K562 (cell line): ENCODE results near the gene KRTAP4-5. TPM values are rescaled to one million over a fixed set of nuclear protein-coding genes. Genes with fewer than 3 reads are reported as not detected.

Experiments
- ATAC-seq: fragments of 200-7000 bp; cut with Tn5 transposase; 3 replicates; pipeline ENCODE4 v1.9.1; 2020; ENCODE audit warnings: moderate library complexity
- BruUV-seq: library from RNA; stranded (reverse); fragments of 400-500 nt; replicated peaks from 2 replicates; lab custom pipeline; 2021; lab: Mats Ljungman, UMichigan
- CTCF ChIA-PET: fragments of 300-600 bp; formaldehyde crosslinking; extraction: SDS; loops from one replicate; lab custom pipeline; 2021; ENCODE audit warnings: low intra/inter-chr PET ratio; lab: Yijun Ruan, JAX
- POLR2A ChIA-PET: fragments of 300-600, 350-650 bp; sonication (Branson Sonifier 250); formaldehyde crosslinking; extraction: SDS; loops from one replicate; lab custom pipeline; 2021; ENCODE audit warnings: antibody characterized with exemption, inconsistent platforms; lab: Yijun Ruan, JAX
- DNase-seq, 4 experiments: peaks; one replicate each; pipeline versions ENCODE4 v3.0.0 to v3.0.0-alpha.2; 2011 to 2018; ENCODE audit warnings: low spot score in 3 of 4, mixed read lengths in 3 of 4; ENCODE audit errors: extremely low read depth in 1 of 4
- FAIRE-seq: peaks from 2 replicates; lab custom pipeline; 2011; peaks lifted over from hg19 to GRCh38; lab: Jason Lieb, UNC
- H2AFZ ChIP-seq: 2 replicates; pipeline ENCODE4 v1.6.0; 2011; ENCODE audit warnings: low read depth, low read length, control low read depth, inconsistent platforms
- H3K27ac ChIP-seq: fragments of 200-600 bp; 3 replicates; pipeline ENCODE4 v1.8.0; 2011; ENCODE audit warnings: low read depth, mild to moderate bottlenecking, control low read depth, inconsistent platforms, low read length, moderate library complexity, mixed read lengths; ENCODE audit errors: extremely low read depth
- H3K27me3 ChIP-seq, 2 experiments: fragments of 300-600 bp in 1 of 2; 2 replicates in 1 of 2; 3 replicates in 1 of 2; pipeline versions ENCODE4 v1.6.0 to v1.8.0; 2011; ENCODE audit warnings: inconsistent platforms in 2 of 2, low read length in 2 of 2, mild to moderate bottlenecking in 1 of 2, mixed read lengths in 1 of 2, moderate library complexity in 1 of 2; ENCODE audit not compliant: control insufficient read depth in 2 of 2, insufficient read depth in 2 of 2
- H3K36me3 ChIP-seq: fragments of 300-600 bp; 3 replicates; pipeline ENCODE4 v1.8.0; 2011; ENCODE audit warnings: mild to moderate bottlenecking, low read length, inconsistent platforms; ENCODE audit not compliant: control insufficient read depth, insufficient read depth
- H3K4me1 ChIP-seq, 2 experiments: fragments of 200-600 bp in 1 of 2; replicated peaks in 1 of 2; 2 replicates in 1 of 2; 3 replicates in 1 of 2; pipeline versions ENCODE4 v1.5.1 to v1.8.0; 2011; ENCODE audit warnings: inconsistent platforms in 2 of 2, low read length in 2 of 2, mild to moderate bottlenecking in 1 of 2, mixed read lengths in 1 of 2, moderate library complexity in 1 of 2; ENCODE audit not compliant: control insufficient read depth in 2 of 2, insufficient read depth in 2 of 2
- H3K4me2 ChIP-seq: 2 replicates; pipeline ENCODE4 v1.6.1; 2011; ENCODE audit warnings: low read length, control low read depth, inconsistent platforms, mixed read lengths; ENCODE audit not compliant: insufficient read depth
- H3K4me3 ChIP-seq: fragments of 200-600 bp; sonication (generic), shearing (Covaris generic); 2 replicates; pipeline ENCODE4 v1.5.1; 2016; ENCODE audit warnings: control low read depth, inconsistent platforms
- H3K79me2 ChIP-seq: fragments of 200-600 bp; 3 replicates; pipeline ENCODE4 v1.8.0; 2011; ENCODE audit warnings: low read length, inconsistent platforms; ENCODE audit not compliant: control insufficient read depth, insufficient read depth
- H3K9ac ChIP-seq, 2 experiments: 2 replicates each; pipeline versions ENCODE4 v1.6.0 to v1.6.1; 2011; ENCODE audit warnings: low read depth in 2 of 2, low read length in 2 of 2, control low read depth in 1 of 2, inconsistent platforms in 1 of 2, mild to moderate bottlenecking in 1 of 2, mixed read lengths in 1 of 2; ENCODE audit not compliant: insufficient read depth in 1 of 2
- H3K9me1 ChIP-seq: one replicate; pipeline ENCODE4 v1.6.0; 2011; ENCODE audit warnings: inconsistent platforms, mild to moderate bottlenecking, low read length, moderate library complexity; ENCODE audit not compliant: control insufficient read depth, insufficient read depth
- H3K9me3 ChIP-seq: replicated peaks from 2 replicates; pipeline ENCODE4 v1.5.1; 2011; ENCODE audit warnings: low read depth, low read length, inconsistent platforms; ENCODE audit not compliant: control insufficient read depth, insufficient read depth
- H4K20me1 ChIP-seq: replicated peaks from 2 replicates; pipeline ENCODE4 v1.6.1; 2011; ENCODE audit warnings: low read length, inconsistent platforms, mixed read lengths; ENCODE audit not compliant: control insufficient read depth, insufficient read depth
- CBX8 ChIP-seq: fragments of 200-600 bp; sonication (generic); IDR thresholded peaks from 2 replicates; pipeline ENCODE4 v1.6.1; 2012; ENCODE audit warnings: borderline replicate concordance, mixed run types, low read depth, mild to moderate bottlenecking, moderate library complexity, mixed read lengths, low read length, control low read depth, inconsistent platforms; ENCODE audit not compliant: poor library complexity, severe bottlenecking; ENCODE audit errors: extremely low read depth
- CHD2 ChIP-seq: IDR thresholded peaks from 2 replicates; pipeline ENCODE4 v1.6.1; 2011; ENCODE audit warnings: low read depth, low read length
- FOXJ2 ChIP-seq: fragments of 200-800 bp; sonication (Bioruptor generic); IDR thresholded peaks from 2 replicates; pipeline ENCODE4 v1.6.1; 2016; ENCODE audit warnings: missing genetic modification characterization, missing compliant biosample characterization
- JUNB ChIP-seq: fragments of 450-650 bp; formaldehyde crosslinking; conservative IDR thresholded peaks from 2 replicates; pipeline ENCODE4 v1.4.0; 2020; ENCODE audit warnings: mild to moderate bottlenecking
- KAT7 ChIP-seq: sonication (generic); formaldehyde crosslinking; IDR thresholded peaks from 2 replicates; pipeline ENCODE4 v1.8.0; 2022; ENCODE audit warnings: missing genetic modification reagents, mild to moderate bottlenecking, borderline replicate concordance
- MCM5 ChIP-seq: fragments of 450-650 bp; IDR thresholded peaks from 2 replicates; pipeline ENCODE4 v1.6.1; 2016; ENCODE audit warnings: low read depth
- MECOM ChIP-seq: fragments of 250-450 bp; sonication (Bioruptor Pico); IDR thresholded peaks from 2 replicates; pipeline ENCODE4 v1.8.0; 2022; ENCODE audit warnings: inconsistent platforms
- MYBL2 ChIP-seq, 2 experiments: fragments of 450-650 bp in 1 of 2; sonication (generic) in 1 of 2; formaldehyde crosslinking in 1 of 2; IDR thresholded peaks; 2 replicates each; pipeline versions ENCODE4 v1.6.1 to v1.8.1; 2017 to 2022; ENCODE audit warnings: borderline replicate concordance in 1 of 2, inconsistent platforms in 1 of 2, low read depth in 1 of 2, mild to moderate bottlenecking in 1 of 2, missing genetic modification reagents in 1 of 2, moderate library complexity in 1 of 2
- NFE2L1 ChIP-seq: fragments of 450-650 bp; IDR thresholded peaks from 2 replicates; pipeline ENCODE4 v1.6.1; 2016; ENCODE audit warnings: missing genetic modification characterization, low read depth, mild to moderate bottlenecking, missing compliant biosample characterization, moderate library complexity, borderline replicate concordance
- POLR2H ChIP-seq: IDR thresholded peaks from 2 replicates; pipeline ENCODE4 v1.6.1; 2016; ENCODE audit warnings: missing genetic modification characterization, low read depth, mild to moderate bottlenecking, control low read depth, missing compliant biosample characterization, moderate library complexity
- PTTG1 ChIP-seq: fragments of 450-650 bp; IDR thresholded peaks from 2 replicates; pipeline ENCODE4 v1.6.1; 2016; ENCODE audit warnings: low read depth, mild to moderate bottlenecking, missing genetic modification characterization, missing compliant biosample characterization
- PURB ChIP-seq: sonication (generic); formaldehyde crosslinking; IDR thresholded peaks from 2 replicates; pipeline ENCODE4 v1.9.0; 2021; ENCODE audit warnings: low read depth, mild to moderate bottlenecking, missing genetic modification reagents
- TAF15 ChIP-seq: fragments of 200-400 bp; formaldehyde crosslinking; IDR thresholded peaks from 2 replicates; pipeline ENCODE4 v1.6.1; 2017; ENCODE audit warnings: mild to moderate bottlenecking, low read depth, low read length, moderate library complexity
- TEAD4 ChIP-seq, 2 experiments: sonication (generic) in 1 of 2; formaldehyde crosslinking in 1 of 2; IDR thresholded peaks; 2 replicates each; pipeline versions ENCODE4 v1.6.1 to v1.8.0; 2012 to 2022; ENCODE audit warnings: borderline replicate concordance in 1 of 2, inconsistent platforms in 1 of 2, low read length in 1 of 2, mild to moderate bottlenecking in 1 of 2, missing genetic modification reagents in 1 of 2
- U2AF2 ChIP-seq: fragments of 200-400 bp; formaldehyde crosslinking; optimal IDR thresholded peaks from 2 replicates; pipeline ENCODE3; 2017; ENCODE audit warnings: low read depth, mild to moderate bottlenecking, low read length
- ZFP1 ChIP-seq: fragments of 450-650 bp; formaldehyde crosslinking; IDR thresholded peaks from 2 replicates; pipeline ENCODE4 v1.4.0; 2020; ENCODE audit warnings: mild to moderate bottlenecking, mixed read lengths
- ZNF444 ChIP-seq: fragments of 250-450 bp; sonication (Bioruptor Pico); IDR thresholded peaks from 2 replicates; pipeline ENCODE4 v1.4.0; 2020; ENCODE audit warnings: mild to moderate bottlenecking, moderate library complexity
- ZSCAN29 ChIP-seq: fragments of 450-650 bp; IDR thresholded peaks from 2 replicates; pipeline ENCODE4 v1.6.1; 2017
- WGBS: fragments of 100-300 bp; shearing (Covaris generic); methylation state at CpG from one replicate; pipeline ENCODE4 v1.1.6; 2016; ENCODE audit warnings: low coverage, mixed read lengths; ENCODE audit not compliant: insufficient coverage; ENCODE audit errors: missing lambda C conversion rate; 5-methylcytosine and 5-hydroxymethylcytosine counted together
- in situ Hi-C: fragments of 300-500 bp; cut with MboI; formaldehyde crosslinking; loops from 4 replicates; pipeline ENCODE4 v1.15.0; 2018; ENCODE audit warnings: inconsistent platforms, mixed read lengths
- intact Hi-C: fragments of 100-400 bp; cut with micrococcal nuclease; formaldehyde crosslinking; loops from 2 replicates; pipeline ENCODE4 v1.14.2; 2022
- polyA plus RNA-seq, 8 experiments: library from polyadenylated mRNA; depleted of rRNA in 4 of 8; stranded (reverse) in 5 of 8; unstranded in 3 of 8; fragments of >200 nt; fragmentation: Nextera tagmentation in 2 of 8; fragmentation: Illumina TruSeq in 1 of 8; extraction: Ambion mirVana in 2 of 8; extraction: Trizol in 1 of 8; gene quantifications; 2 replicates each; pipeline versions ENCODE4 v1.2.1 to v1.2.3, GENCODE V29; 2011 to 2014; ENCODE audit warnings: inconsistent platforms in 1 of 8, missing spikeins in 1 of 8
- total RNA-seq, 7 experiments: library from RNA; depleted of rRNA in 6 of 7; stranded (reverse); fragments of >200 nt in 6 of 7; fragmentation: Illumina TruSeq in 2 of 7; extraction: Trizol in 2 of 7; gene quantifications; 2 replicates each; pipeline versions ENCODE4 v1.2.1 to v1.2.3, GENCODE V29; 2011 to 2021; ENCODE audit warnings: low replicate concordance in 1 of 7

Gene KRTAP4-5
- total and polyA plus RNA-seq, 9 of the 15 experiments (the other 6 are each of a cell fraction or from before 2014, with no cell fraction given) = not detected

DNA sequence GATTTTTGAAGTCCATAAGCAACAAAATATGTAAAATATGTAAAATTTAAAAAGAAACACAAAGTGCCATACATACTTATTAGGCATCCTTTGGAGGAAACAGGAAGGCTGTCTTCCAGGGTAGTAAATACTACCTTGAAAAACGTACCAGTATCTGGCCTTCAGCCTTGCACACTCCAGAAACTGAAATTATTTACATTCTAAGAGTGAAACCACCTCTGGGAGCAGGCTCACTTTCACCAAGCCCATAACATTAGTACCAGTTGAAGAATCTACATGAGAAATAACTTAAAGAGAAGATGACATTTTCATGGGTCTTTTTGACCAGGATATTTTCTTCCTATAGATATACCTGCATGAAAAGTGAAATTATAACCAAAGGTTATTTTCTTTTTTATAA lies 46.4 kb upstream of the KRTAP4-5 start:
- no peak overlapping the region for H3K9ac ChIP-seq
- intact Hi-C loops = no loop called here
- in situ Hi-C loops = no loop called here
- ATAC-seq (no peak), DNase-seq (no peak), FAIRE-seq (no peak)
- no peaks in the 10 kb centered on the region for H3K36me3 ChIP-seq
- no peaks in the 10 kb centered on the region for H3K4me1 ChIP-seq
- WGBS = 0% methylated on average over 1 of the region's 1 CpG
- H2AFZ ChIP-seq = no peak overlapping the region
- ChIA-PET POLR2A (no interaction called here), CTCF (no interaction called here)
- no peak overlapping the region for H3K27ac ChIP-seq
- H3K9me3 ChIP-seq = no peaks in the 10 kb centered on the region
- no peaks in the 10 kb centered on the region for H3K9me1 ChIP-seq
- TF ChIP-seq ZFP1 (CRISPR knock-in tag) = no peak
- TF ChIP-seq PTTG1 (tag) = no peak
- no peak for TF ChIP-seq MCM5
- TF ChIP-seq POLR2H (tag) = no peak
- no peak for TF ChIP-seq CHD2
- no peak for TF ChIP-seq ZNF444
- no peak for TF ChIP-seq ZSCAN29
- TF ChIP-seq MECOM (CRISPR knock-in tag) = no peak
- no peak for TF ChIP-seq JUNB (CRISPR knock-in tag)
- no peak for TF ChIP-seq TAF15
- TF ChIP-seq CBX8 = no peak
- TF ChIP-seq MYBL2 (IDR thresholded peaks at IDR 0.05; ENCODE audit: low read depth) = no peak
- TF ChIP-seq MYBL2 (CRISPR knock-in tag; IDR thresholded peaks at IDR 0.05; ENCODE audit: borderline replicate concordance) = no peak
- TF ChIP-seq NFE2L1 (tag) = no peak
- TF ChIP-seq KAT7 (CRISPR knock-in tag) = no peak
- no peak for TF ChIP-seq PURB
- TF ChIP-seq TEAD4 (IDR thresholded peaks at IDR 0.05; ENCODE audit: low read length) = no peak
- no peak for TF ChIP-seq TEAD4 (CRISPR knock-in tag; IDR thresholded peaks at IDR 0.05; ENCODE audit: borderline replicate concordance)
- no peak for TF ChIP-seq U2AF2
- TF ChIP-seq FOXJ2 = no peak
- H3K27me3 ChIP-seq = no peaks in the 10 kb centered on the region
- BruUV-seq = no TSS peak
- H3K79me2 ChIP-seq = no peaks in the 10 kb centered on the region
- no peak overlapping the region for H3K4me2 ChIP-seq
- no peak overlapping the region for H3K4me3 ChIP-seq
- no peaks in the 10 kb centered on the region for H4K20me1 ChIP-seq
